HG03571 (cell line): ENCODE results near the gene COL23A1.

ENCODE experiments used
- ATAC-seq: cut with Tn5 transposase; IDR thresholded peaks from one replicate; pipeline ENCODE4 v1.9.1; 2021; ENCODE audit not compliant: unreplicated experiment

Gene COL23A1

GRCh38 chr5:178478370-178478769 lies 111.8 kb downstream of the COL23A1 start:
- ATAC-seq: no peak

GRCh38 chr5:178477802-178478201 lies 112.4 kb downstream of the COL23A1 start:
- no peak for ATAC-seq

GRCh38 chr5:178476972-178477754 lies 113.0 kb downstream of the COL23A1 start:
- ATAC-seq: no peak

GRCh38 chr5:178476531-178476930 lies 113.7 kb downstream of the COL23A1 start:
- no peak for ATAC-seq

DNA sequence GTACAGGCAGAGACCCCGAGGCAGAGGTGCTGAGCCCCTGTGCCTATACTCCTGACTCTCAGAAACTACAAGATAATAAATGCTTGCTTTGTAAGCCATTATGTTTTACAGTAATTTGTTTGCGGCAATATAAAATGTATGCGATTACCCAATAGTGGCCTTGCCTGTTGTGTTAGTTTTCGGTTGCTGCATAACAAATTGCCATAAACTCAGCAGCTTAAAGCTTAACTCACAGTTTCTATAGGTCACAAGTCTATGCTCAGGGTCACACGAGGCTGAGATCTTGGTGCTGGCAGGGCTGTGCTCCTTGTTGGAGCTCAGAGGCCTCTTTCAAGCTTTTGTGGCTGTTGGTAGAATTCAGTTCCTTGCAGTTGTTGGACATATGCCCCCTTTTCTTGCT lies 114.8 kb downstream of the COL23A1 start:
- ATAC-seq: no peak

DNA sequence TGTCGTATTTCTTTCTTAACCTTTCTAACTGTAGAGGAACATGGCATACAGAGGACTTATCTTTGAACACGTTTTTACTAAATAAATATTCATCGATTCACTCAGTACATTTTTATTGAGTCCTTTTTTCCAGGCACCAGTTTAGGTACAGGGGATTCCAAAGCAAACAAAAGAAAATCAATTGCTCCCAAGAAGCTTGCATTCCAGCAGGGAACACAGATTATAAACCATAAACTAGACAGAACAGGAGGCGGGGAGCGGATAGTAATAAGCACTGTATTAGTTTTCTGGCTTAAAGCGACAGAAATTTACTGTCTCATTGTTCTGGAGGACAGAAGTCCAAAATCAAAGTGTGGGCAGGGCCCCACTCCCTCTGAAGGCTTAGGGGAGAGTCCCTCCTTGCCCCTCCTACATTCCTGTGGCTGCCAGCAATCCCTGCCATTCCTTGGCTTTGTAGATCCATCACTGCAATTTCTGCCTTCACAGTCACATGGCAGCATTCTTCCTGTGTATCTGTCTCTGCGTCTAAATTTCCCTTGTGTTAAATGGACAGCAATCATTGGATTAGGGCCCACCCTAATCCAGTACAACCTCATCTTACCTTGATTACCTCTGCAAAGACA lies 115.5 kb downstream of the COL23A1 start:
- no peak for ATAC-seq

GRCh38 chr5:178473854-178474253 lies 116.3 kb downstream of the COL23A1 start:
- no peak for ATAC-seq

GRCh38 chr5:178472138-178472537 lies 118.1 kb downstream of the COL23A1 start:
- no peak for ATAC-seq

- no peak for ATAC-seq
Measured at GRCh38 chr5:178471711-178472110, 118.5 kb downstream of the COL23A1 start.

DNA sequence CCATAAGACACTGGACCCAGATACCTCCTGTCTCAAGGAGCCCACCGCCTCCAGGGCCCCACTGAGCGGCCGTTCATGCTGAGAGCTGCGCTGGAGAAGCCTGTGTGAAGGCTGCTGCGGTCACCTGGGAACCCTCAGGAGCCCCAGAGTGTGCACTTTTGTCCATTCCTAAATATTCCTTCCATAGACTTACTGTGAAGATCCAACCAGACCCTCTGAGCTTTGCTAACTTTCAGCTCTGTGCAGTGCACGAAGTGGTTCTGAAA lies 119.5 kb downstream of the COL23A1 start:
- no peak for ATAC-seq

GRCh38 chr5:178469975-178470759 lies 120.0 kb downstream of the COL23A1 start:
- no peak for ATAC-seq

DNA sequence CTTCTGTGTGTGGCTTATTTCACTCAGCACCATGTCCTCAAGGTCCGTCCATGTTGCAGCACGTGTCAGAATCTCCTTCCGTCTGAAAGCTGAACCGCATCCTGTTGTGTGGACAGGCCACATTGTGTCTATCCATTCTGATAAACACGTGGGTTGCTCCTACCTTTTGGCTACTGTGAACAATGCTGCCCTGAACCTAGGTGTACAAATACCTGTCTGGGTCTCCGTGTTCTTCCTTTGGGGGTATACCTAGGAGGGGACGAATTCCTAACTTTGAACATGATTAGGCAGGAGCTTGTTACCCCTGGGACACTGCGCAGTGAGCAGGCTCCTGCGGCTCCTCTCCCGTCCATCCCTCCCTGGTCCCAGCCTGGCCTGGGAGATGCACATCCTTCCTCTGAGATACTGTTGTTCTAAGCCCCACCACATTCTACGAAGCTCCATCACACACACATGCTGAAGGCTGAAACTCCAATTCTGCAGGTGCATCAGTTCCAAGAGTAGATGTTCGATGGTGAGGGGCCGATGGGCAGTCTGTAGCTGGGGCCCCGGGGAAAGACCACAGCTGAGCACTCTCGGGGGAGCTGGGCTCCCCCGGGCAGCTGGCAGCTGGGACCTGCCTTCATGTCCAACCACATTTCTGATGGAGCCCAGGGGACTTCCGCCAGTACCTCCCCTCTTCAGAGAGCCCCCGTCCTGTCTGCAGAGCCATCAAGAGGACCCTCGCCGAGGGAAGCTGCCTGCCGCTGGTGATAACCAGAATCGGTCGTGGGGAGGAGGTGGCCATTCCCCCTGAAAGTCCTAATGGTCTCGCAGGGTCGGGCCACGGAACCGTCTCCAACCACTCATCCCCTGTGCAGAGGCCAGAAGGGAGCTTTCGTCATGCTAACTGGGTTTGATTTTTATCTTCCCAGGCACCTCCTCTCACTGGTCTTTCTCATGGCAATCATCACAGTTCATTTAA lies 120.9 kb downstream of the COL23A1 start:
- ATAC-seq: no peak

- no peak for ATAC-seq
Measured at GRCh38 chr5:178468196-178468685, 122.0 kb downstream of the COL23A1 start.

- ATAC-seq: no peak
Measured at GRCh38 chr5:178467568-178468195, 122.5 kb downstream of the COL23A1 start.

- no peak for ATAC-seq
Measured at GRCh38 chr5:178467205-178467567, 123.0 kb downstream of the COL23A1 start.

DNA sequence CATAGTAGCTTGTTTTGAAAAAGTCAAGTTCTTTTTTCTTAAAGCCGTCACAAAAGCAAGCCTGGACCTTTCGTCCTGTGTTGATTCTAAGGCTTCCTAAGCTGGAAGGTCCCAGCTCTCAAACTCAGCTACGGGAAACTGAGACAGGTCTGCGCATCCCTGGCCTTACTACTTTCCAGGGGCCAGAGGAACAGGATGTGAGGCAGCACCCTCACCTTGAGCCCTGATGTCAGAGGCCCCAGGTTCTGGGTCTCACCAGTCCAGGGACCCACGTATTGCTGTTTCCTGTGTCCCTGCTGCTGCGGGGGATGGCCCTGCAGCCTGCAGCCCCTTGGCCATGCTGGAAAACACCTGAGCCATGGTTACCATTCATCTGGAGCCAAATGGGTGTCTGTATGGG lies 123.9 kb downstream of the COL23A1 start:
- no peak for ATAC-seq

DNA sequence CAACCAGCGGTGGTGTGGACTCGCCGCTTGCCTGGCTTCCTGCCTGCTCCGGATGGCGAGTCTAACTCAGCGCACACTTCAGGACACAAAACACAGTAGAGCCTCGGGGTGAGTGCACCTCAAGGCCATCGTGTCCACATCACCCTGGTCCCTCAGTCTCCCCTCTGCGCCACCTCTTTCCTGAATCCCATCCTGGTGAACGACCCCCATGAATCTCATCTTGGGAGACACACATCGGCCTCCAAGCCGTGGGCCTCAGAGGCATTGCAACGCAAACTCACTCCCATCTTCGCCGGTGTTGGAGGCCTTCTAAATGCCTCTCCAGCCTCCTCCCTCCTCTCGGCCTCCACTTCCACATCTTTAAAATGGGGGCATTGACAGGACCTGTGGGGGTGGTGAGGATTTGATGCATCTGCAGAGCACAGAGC lies 124.3 kb downstream of the COL23A1 start:
- ATAC-seq: no peak

- no peak for ATAC-seq
Measured at GRCh38 chr5:178465228-178465860, 124.8 kb downstream of the COL23A1 start.

DNA sequence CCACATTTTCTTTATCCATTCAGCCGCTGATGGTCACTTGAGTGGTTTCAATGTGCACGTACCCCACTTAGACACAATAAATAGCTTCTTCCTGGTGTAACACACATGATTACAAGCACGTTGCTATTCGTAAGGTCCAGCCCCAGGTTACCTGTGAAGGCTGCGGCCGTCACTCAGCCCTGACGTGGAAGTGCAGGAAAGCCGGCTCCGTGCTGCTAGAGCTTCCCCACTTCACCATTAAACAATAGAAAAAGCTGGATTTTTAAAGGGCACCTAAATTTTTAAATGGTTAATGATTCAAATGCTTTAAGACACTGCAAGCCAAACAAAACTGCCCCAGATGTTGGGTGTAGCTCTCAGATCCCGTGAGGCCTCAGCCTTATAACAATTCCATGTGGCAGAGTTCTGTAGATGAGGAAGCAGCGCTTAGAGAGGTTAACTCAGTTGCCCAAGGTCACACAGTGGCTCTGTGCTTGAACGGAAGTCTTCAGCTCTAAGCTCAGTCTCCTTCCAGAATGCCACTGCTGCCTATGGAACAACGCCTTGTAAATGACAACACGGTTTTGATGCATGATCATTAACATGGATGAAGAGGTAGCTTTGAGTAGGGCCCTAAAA lies 125.7 kb downstream of the COL23A1 start:
- ATAC-seq: no peak
